ENCODE measurements around the gene GPX1.

Gene GPX1

DNA sequence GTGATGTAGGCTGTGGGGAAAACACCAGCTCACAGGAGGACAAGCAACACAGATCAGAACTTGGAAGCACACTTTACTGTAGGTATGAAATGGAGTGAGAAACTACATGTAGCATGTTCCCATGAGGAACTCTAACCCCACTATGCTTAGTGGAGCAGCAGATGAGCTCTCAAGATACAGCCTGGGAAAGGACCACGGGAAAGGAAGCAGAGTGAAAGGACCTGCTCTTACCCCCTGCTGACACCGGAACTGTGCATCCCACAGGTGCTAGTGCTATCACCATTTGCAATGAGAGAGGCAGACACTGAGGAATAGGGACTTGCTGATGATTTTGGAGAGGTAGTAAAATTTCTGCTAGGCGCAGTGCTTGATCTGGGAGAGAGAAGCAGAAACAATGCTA lies 46.9 kb downstream of the GPX1 start:
- DNase-seq: no peak

DNA sequence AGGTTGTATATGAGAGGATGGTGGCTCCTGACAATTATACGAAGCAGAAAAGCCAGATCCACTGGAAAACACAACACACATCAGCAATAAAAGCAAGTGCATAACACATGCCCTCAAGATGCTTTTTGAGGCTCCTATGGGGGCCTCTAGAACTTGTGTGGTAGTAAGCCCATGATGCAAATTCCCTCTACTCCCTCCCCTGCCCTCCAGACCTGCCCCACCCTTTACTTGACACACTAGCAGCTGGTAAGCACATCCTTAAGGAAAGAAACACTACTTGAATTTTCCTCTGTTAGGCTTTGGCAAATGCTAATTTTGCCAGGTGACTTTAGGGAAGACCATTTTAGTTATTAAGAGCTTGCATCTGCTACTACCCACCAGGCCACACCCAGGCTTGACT lies 47.5 kb downstream of the GPX1 start:
- no peak for DNase-seq
